PC-9 (cell line): Measurements from ENCODE around the gene FUT4. TPM values are rescaled to one million over a fixed set of nuclear protein-coding genes. Genes with fewer than 3 reads are reported as not detected.

Experiments
- BruUV-seq: library from RNA; stranded (reverse); fragments of 400-500 nt; replicated peaks from 2 replicates; lab custom pipeline; 2021; lab: Mats Ljungman, UMichigan
- CTCF ChIA-PET: fragments of 300-600 bp; sonication (Branson Sonifier 250); formaldehyde crosslinking; loops from one replicate; lab custom pipeline; 2022; ENCODE audit warnings: antibody characterized with exemption; lab: Charles Lee
- POLR2A ChIA-PET: fragments of 300-600 bp; sonication (Branson Sonifier 250); formaldehyde crosslinking; loops from one replicate; lab custom pipeline; 2022; ENCODE audit warnings: antibody characterized with exemption; ENCODE audit not compliant: unreplicated experiment; lab: Charles Lee
- DNase-seq, 2 experiments: peaks; one replicate each; pipeline versions ENCODE4 v3.0.0 to v3.0.0-alpha.2; 2015 to 2022; ENCODE audit warnings: mixed read lengths in 1 of 2
- H2AFZ ChIP-seq: fragments of 200-600 bp; sonication (generic); 2 replicates; pipeline ENCODE4 v1.8.1; 2017; ENCODE audit warnings: antibody characterized with exemption
- H3F3A ChIP-seq: fragments of 200-600 bp; sonication (generic); 2 replicates; pipeline ENCODE4 v1.8.1; 2017; ENCODE audit warnings: antibody characterized with exemption, mild to moderate bottlenecking, low read depth; ENCODE audit not compliant: insufficient read depth
- H3K27ac ChIP-seq: fragments of 200-600 bp; sonication (generic); 2 replicates; pipeline ENCODE4 v1.6.1; 2016; ENCODE audit warnings: mixed run types
- H3K27me3 ChIP-seq: fragments of 200-600 bp; sonication (generic); 2 replicates; pipeline ENCODE4 v1.6.1; 2016; ENCODE audit warnings: low read depth, mixed run types; ENCODE audit not compliant: insufficient read depth
- H3K36me3 ChIP-seq: fragments of 200-600 bp; sonication (generic); 2 replicates; pipeline ENCODE4 v1.6.1; 2016; ENCODE audit warnings: low read depth, mixed run types
- H3K4me1 ChIP-seq: fragments of 200-600 bp; sonication (generic); replicated peaks from 2 replicates; pipeline ENCODE4 v1.6.1; 2016; ENCODE audit warnings: mixed run types; ENCODE audit not compliant: insufficient read depth
- H3K4me2 ChIP-seq: fragments of 200-600 bp; sonication (generic); 2 replicates; pipeline ENCODE4 v1.6.1; 2017; ENCODE audit warnings: mixed run types
- H3K4me3 ChIP-seq: fragments of 200-600 bp; sonication (generic); 2 replicates; pipeline ENCODE4 v1.6.1; 2016; ENCODE audit warnings: mixed run types
- H3K79me2 ChIP-seq: fragments of 200-600 bp; sonication (generic); 2 replicates; pipeline ENCODE4 v1.6.1; 2017; ENCODE audit warnings: low read depth, mixed run types
- H3K9me2 ChIP-seq: fragments of 200-600 bp; sonication (generic); 2 replicates; pipeline ENCODE4 v1.8.1; 2017; ENCODE audit warnings: mild to moderate bottlenecking; ENCODE audit not compliant: insufficient read depth
- H3K9me3 ChIP-seq: fragments of 200-600 bp; sonication (generic); 2 replicates; pipeline ENCODE4 v1.8.1; 2016; ENCODE audit warnings: low read depth; ENCODE audit not compliant: insufficient read depth
- H4K20me1 ChIP-seq: fragments of 200-600 bp; sonication (generic); 2 replicates; pipeline ENCODE4 v1.8.1; 2017; ENCODE audit not compliant: insufficient read depth
- EZH2 ChIP-seq: fragments of 200-600 bp; sonication (generic); IDR thresholded peaks from 2 replicates; pipeline ENCODE4 v1.8.0; 2017; ENCODE audit warnings: antibody characterized with exemption, low read depth
- intact Hi-C: fragments of 100-400 bp; cut with micrococcal nuclease; formaldehyde crosslinking; loops from one replicate; pipeline ENCODE4 v1.10.0; 2022; ENCODE audit not compliant: unreplicated experiment
- total RNA-seq: library from RNA; stranded (reverse); gene quantifications from 2 replicates; pipeline ENCODE4 v1.2.3, GENCODE V29; 2021
- TF ChIP-seq, protein P1 (sequence below): fragments of 200-600 bp; sonication (generic); conservative IDR thresholded peaks from 2 replicates; pipeline ENCODE4 v1.6.1; 2017; ENCODE audit warnings: mixed run types, antibody characterized with exemption, mild to moderate bottlenecking, moderate library complexity

Gene FUT4
- total RNA-seq, 1 experiment from 2014 or later, result 1.9 TPM

DNA sequence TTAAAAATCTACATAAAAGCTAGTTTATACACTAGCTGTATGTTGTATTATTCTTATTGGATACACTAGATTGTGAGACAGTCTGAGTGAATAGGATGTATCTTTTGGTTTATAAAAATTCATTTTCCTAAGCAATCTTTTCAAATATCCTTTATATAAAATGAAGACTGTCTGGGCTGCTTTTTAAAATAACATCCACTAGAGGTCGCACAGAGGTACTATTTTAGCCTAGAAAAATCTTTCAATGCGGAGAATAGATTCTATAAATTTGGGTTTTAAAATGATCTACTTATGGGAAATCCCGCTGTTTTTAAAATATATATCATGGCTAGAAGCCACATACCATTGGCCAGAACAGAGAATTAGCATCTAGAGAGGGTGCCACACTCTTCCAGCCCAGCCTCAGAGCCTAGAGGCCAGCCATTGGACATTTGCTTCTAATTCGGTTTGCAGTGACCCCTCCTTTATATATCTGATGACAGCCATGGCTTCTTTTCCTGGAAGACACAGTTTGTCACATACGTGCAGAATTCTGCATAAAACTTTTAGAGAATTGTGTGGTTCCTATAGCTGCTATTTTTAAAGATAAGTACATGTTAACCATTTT, 24.1 kb upstream of the FUT4 start:
- Histone ChIP-seq H3K9me2 (no peaks in the 10 kb centered on the region), H3K9me3 (no peaks in the 10 kb centered on the region), H3K4me1 (no peaks in the 10 kb centered on the region), H2AFZ (no peak overlapping the region), H4K20me1 (no peaks in the 10 kb centered on the region), H3K4me3 (no peak overlapping the region), H3F3A (no peaks in the 10 kb centered on the region), H3K4me2 (no peak overlapping the region), H3K79me2 (no peaks in the 10 kb centered on the region), H3K27me3 (no peaks in the 10 kb centered on the region), H3K36me3 (no peaks in the 10 kb centered on the region), H3K27ac (no peak overlapping the region)
- CTCF ChIA-PET, result interaction anchor here (1.3 kb wide), 1 partner anchor 83 kb away, joined by 4 read pairs; no protein-coding TSS in a partner anchor
- peak in 1 of 2 experiments; percentile 46 for DNase-seq
- no TSS peak for BruUV-seq
- POLR2A ChIA-PET, result no interaction called here
- TF ChIP-seq EZH2, result no peak
- TF ChIP-seq, protein P1, sequence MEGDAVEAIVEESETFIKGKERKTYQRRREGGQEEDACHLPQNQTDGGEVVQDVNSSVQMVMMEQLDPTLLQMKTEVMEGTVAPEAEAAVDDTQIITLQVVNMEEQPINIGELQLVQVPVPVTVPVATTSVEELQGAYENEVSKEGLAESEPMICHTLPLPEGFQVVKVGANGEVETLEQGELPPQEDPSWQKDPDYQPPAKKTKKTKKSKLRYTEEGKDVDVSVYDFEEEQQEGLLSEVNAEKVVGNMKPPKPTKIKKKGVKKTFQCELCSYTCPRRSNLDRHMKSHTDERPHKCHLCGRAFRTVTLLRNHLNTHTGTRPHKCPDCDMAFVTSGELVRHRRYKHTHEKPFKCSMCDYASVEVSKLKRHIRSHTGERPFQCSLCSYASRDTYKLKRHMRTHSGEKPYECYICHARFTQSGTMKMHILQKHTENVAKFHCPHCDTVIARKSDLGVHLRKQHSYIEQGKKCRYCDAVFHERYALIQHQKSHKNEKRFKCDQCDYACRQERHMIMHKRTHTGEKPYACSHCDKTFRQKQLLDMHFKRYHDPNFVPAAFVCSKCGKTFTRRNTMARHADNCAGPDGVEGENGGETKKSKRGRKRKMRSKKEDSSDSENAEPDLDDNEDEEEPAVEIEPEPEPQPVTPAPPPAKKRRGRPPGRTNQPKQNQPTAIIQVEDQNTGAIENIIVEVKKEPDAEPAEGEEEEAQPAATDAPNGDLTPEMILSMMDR, result peak; percentile 91
- intact Hi-C loops, result loop anchor here (2.0 to 10.0 kb wide), 3 partner anchors 83 to 1905 kb away; no protein-coding TSS in a partner anchor

DNA sequence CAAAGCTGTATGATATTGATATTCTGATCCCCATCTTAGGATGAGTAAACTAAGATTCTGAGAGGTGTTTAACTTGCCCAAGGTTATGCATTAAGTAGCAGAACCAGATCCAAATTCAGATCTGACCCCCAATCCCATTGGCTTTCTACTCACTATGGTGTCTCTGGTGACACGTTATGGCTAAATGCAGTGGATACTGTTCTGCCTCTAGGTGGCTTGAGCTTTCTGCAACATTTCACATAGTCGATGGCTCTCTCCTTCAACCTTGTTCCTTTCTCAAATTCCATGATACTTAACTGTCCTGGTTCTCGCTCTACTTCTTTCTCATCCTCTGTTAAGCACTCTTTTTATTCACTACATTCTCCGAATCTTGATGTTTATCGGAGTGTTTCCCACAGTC, 22.0 kb upstream of the FUT4 start:
- no peak overlapping the region for H3K4me3 ChIP-seq
- CTCF ChIA-PET, result no interaction called here
- no peak for TF ChIP-seq EZH2
- TF ChIP-seq, protein P1, result peak; percentile 44
- POLR2A ChIA-PET, result no interaction called here
- H2AFZ ChIP-seq, result no peak overlapping the region
- no peaks in the 10 kb centered on the region for H3F3A ChIP-seq
- BruUV-seq, result no TSS peak
- H3K79me2 ChIP-seq, result no peaks in the 10 kb centered on the region
- H3K9me3 ChIP-seq, result no peaks in the 10 kb centered on the region
- H3K36me3 ChIP-seq, result no peaks in the 10 kb centered on the region
- H3K9me2 ChIP-seq, result no peaks in the 10 kb centered on the region
- H3K27me3 ChIP-seq, result no peaks in the 10 kb centered on the region
- intact Hi-C loops, result loop anchor here (10.0 kb wide), 1 partner anchor 1903 kb away; no protein-coding TSS in a partner anchor
- no peak overlapping the region for H3K27ac ChIP-seq
- DNase-seq, result no peak
- peaks cover 12% of the 10 kb centered on the region for H3K4me1 ChIP-seq
- no peak overlapping the region for H3K4me2 ChIP-seq
- H4K20me1 ChIP-seq, result no peaks in the 10 kb centered on the region

DNA sequence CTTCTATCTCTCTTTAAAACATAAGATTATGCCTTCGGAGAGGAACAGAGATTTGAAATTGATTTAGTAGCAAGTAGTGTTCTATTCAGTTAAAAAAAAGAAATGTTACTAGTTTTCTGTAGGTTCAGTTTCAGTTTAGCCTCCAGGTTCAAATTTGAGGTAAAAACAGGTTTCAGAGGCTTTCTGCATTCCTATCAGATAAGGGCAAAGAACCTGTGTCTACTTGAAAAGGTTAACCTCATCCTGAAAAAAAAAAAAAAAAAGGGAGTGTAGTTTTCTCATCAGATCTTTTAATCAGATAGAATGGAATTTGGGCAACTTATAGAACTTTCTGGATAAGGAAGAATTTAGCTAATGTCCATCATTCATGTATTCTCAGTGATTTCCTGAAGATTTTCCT, 19.4 kb upstream of the FUT4 start:
- Histone ChIP-seq H3K79me2 (no peaks in the 10 kb centered on the region), H3K4me1 (peaks cover 12% of the 10 kb centered on the region), H3K4me3 (no peak overlapping the region), H4K20me1 (no peaks in the 10 kb centered on the region), H3K9me2 (no peaks in the 10 kb centered on the region), H3K9me3 (no peaks in the 10 kb centered on the region), H3K27me3 (no peaks in the 10 kb centered on the region), H3F3A (no peaks in the 10 kb centered on the region), H3K27ac (no peak overlapping the region), H3K36me3 (no peaks in the 10 kb centered on the region), H2AFZ (no peak overlapping the region), H3K4me2 (no peak overlapping the region)
- CTCF ChIA-PET, result interaction anchor here (0.6 to 0.7 kb wide), 2 partner anchors 60 to 317 kb away, joined by 4 to 5 read pairs; no protein-coding TSS in a partner anchor
- POLR2A ChIA-PET, result no interaction called here
- no peak for DNase-seq
- TF ChIP-seq EZH2, result no peak
- TF ChIP-seq, protein P1, result no peak
- intact Hi-C loops, result loop anchor here (10.0 kb wide), 1 partner anchor 1900 kb away; no protein-coding TSS in a partner anchor
- BruUV-seq, result no TSS peak
